Smooth muscle cell (in vitro differentiated cells): ENCODE measurements around the gene NPSR1. TPM values are rescaled to one million over a fixed set of nuclear protein-coding genes. Genes with fewer than 3 reads are reported as not detected.
"Not testable (repeated sequence)": the region's sequence is repeated elsewhere in the genome, so short reads cannot be mapped to it uniquely, and the experiment has no call there.

ENCODE experiments used
- DNase-seq: peaks from one replicate; lab custom pipeline; 2025; ENCODE audit not compliant: unreplicated experiment; lab: John Stamatoyannopoulos, UW
- H2AFZ ChIP-seq: fragments of 200-600 bp; sonication (generic); 2 replicates; pipeline ENCODE4 v1.6.0; 2016; ENCODE audit warnings: antibody characterized with exemption, low read depth, mild to moderate bottlenecking
- H3F3A ChIP-seq: fragments of 200-600 bp; sonication (generic); 2 replicates; pipeline ENCODE4 v1.6.0; 2017; ENCODE audit warnings: antibody characterized with exemption, low read depth
- H3K27ac ChIP-seq: fragments of 200-600 bp; sonication (generic); 2 replicates; pipeline ENCODE4 v1.5.1; 2016; ENCODE audit warnings: low read depth, mild to moderate bottlenecking
- H3K27me3 ChIP-seq: fragments of 200-600 bp; sonication (generic); 2 replicates; pipeline ENCODE4 v1.6.1; 2016; ENCODE audit warnings: low read depth, mild to moderate bottlenecking
- H3K36me3 ChIP-seq: fragments of 200-600 bp; sonication (generic); 2 replicates; pipeline ENCODE4 v1.5.1; 2016; ENCODE audit warnings: low read depth
- H3K4me1 ChIP-seq: fragments of 200-600 bp; sonication (generic); 2 replicates; pipeline ENCODE4 v1.5.1; 2016; ENCODE audit warnings: low read depth
- H3K4me2 ChIP-seq: fragments of 200-600 bp; sonication (generic); 2 replicates; pipeline ENCODE4 v1.6.0; 2016; ENCODE audit warnings: mild to moderate bottlenecking
- H3K4me3 ChIP-seq: fragments of 200-600 bp; sonication (generic); 2 replicates; pipeline ENCODE4 v1.5.1; 2016; ENCODE audit warnings: mild to moderate bottlenecking
- H3K79me2 ChIP-seq: fragments of 200-600 bp; sonication (generic); 2 replicates; pipeline ENCODE4 v1.6.0; 2016; ENCODE audit warnings: low read depth, mild to moderate bottlenecking
- H3K9ac ChIP-seq: fragments of 200-600 bp; sonication (generic); 2 replicates; pipeline ENCODE4 v1.6.0; 2016; ENCODE audit warnings: low read depth
- H3K9me3 ChIP-seq: fragments of 200-600 bp; sonication (generic); replicated peaks from 2 replicates; pipeline ENCODE4 v1.5.1; 2016; ENCODE audit warnings: low read depth
- H4K20me1 ChIP-seq: fragments of 200-600 bp; sonication (generic); 2 replicates; pipeline ENCODE4 v1.6.0; 2016; ENCODE audit warnings: low read depth
- WGBS: methylation state at CpG from one replicate; pipeline ENCODE4 v1.1.7; 2016; ENCODE audit warnings: low lambda C conversion rate; 5-methylcytosine and 5-hydroxymethylcytosine counted together
- polyA plus RNA-seq: library from polyadenylated mRNA; unstranded; fragments of >200 nt; fragmentation: Nextera tagmentation; extraction: Ambion mirVana; gene quantifications from 2 replicates; pipeline ENCODE4 v1.2.1, GENCODE V29; 2016
- total RNA-seq: library from RNA; depleted of rRNA; stranded (reverse); fragments of >200 nt; gene quantifications from 2 replicates; pipeline ENCODE4 v1.2.3, GENCODE V29; 2014
- TF ChIP-seq, protein P1 (sequence below): fragments of 200-600 bp; sonication (generic); IDR thresholded peaks from 2 replicates; pipeline ENCODE4 v1.5.1; 2017; ENCODE audit warnings: borderline replicate concordance, mild to moderate bottlenecking, antibody characterized with exemption; ENCODE audit not compliant: insufficient read depth, poor library complexity, severe bottlenecking

Gene NPSR1
- total and polyA plus RNA-seq, 2 experiments from 2014 or later, result not detected

DNA sequence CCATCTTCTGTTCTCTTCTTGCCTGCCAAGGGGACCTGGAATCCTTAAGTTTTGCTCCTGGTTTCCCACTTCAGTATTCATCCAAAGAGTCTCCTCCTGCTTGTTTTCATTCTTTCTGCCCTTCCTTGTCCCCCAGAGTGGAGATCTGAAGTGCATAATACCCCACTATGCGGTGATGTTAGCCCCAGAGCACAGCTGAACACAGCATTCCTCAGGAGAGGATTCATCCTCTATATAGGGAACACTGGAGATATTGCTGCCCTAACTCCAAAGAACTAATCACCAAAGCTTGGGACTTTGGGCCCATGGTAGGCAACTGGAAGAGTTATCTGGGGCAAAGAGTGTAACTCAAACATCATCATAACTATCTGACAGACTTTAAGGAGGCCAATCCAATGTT, 201.3 kb downstream of the NPSR1 start:
- DNase-seq, H3K9ac ChIP-seq, H3K27me3 ChIP-seq, H3K79me2 ChIP-seq, H3K4me3 ChIP-seq, H3K4me2 ChIP-seq, H2AFZ ChIP-seq, H3K27ac ChIP-seq, H3F3A ChIP-seq, H4K20me1 ChIP-seq, H3K4me1 ChIP-seq, H3K36me3 ChIP-seq, H3K9me3 ChIP-seq: not testable (repeated sequence)
- 92% methylated on average over 1 of the region's 1 CpG for WGBS

DNA sequence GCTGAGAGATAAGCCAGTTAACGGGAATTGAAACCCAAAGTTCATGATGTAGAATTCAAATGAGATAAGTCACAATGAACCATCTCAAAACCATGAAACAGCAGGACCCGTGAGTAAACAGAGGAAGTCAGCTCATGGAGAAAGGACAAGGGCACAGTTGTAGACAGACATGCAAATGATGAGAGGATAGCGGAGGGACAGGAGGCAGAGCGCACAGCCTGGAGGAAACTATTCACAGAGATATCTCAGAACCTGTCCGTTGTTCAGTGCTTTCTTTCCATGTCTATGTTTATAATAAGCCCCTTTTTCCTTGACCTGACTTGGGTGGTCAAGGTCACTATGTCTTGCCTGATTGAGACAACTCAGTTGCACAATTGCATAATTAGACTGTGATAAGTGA, 208.2 kb downstream of the NPSR1 start:
- not testable (repeated sequence) for H3K79me2 ChIP-seq, H2AFZ ChIP-seq, H3K4me3 ChIP-seq, DNase-seq, H3K27ac ChIP-seq, H3K4me1 ChIP-seq, H3K9me3 ChIP-seq, H4K20me1 ChIP-seq, H3F3A ChIP-seq, H3K9ac ChIP-seq, H3K27me3 ChIP-seq, H3K4me2 ChIP-seq, H3K36me3 ChIP-seq
- 94% methylated on average over 5 of the region's 5 CpGs for WGBS

- not testable (repeated sequence) for H3K4me3 ChIP-seq, H3K27ac ChIP-seq, H3K36me3 ChIP-seq, H2AFZ ChIP-seq, H3F3A ChIP-seq, H3K79me2 ChIP-seq, H3K4me2 ChIP-seq, H3K9me3 ChIP-seq, H4K20me1 ChIP-seq, H3K9ac ChIP-seq, DNase-seq, H3K27me3 ChIP-seq, H3K4me1 ChIP-seq
- WGBS, result 89% methylated on average over 3 of the region's 3 CpGs
Observed at GRCh38 chr7:34867341-34867740, 209.3 kb downstream of the NPSR1 start.

- not testable (repeated sequence) for DNase-seq, H3K27me3 ChIP-seq, H3K4me2 ChIP-seq, H4K20me1 ChIP-seq, H2AFZ ChIP-seq, H3K9ac ChIP-seq, H3K27ac ChIP-seq, H3F3A ChIP-seq, H3K9me3 ChIP-seq, H3K4me1 ChIP-seq, H3K36me3 ChIP-seq, H3K4me3 ChIP-seq, H3K79me2 ChIP-seq
- 100% methylated on average over 5 of the region's 5 CpGs for WGBS
Observed at GRCh38 chr7:34868602-34869001, 210.6 kb downstream of the NPSR1 start.

DNA sequence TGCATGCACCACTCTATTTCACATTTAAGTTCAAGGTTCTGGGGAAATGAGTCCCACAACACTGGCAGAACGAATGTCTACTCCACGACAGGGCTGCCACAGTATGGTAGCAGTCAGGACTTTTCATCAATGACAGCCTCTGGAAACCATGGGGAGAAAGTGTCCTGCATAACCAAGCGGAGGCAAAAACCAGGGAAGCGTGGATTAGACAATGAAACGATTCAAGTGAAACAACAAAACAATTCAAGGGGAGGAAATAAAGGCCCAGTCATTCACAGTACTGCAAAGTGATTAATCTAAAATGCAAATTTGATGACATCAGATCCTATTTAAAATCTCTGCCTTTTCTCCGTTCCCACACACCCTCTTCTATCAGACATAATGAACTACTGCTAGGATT, 211.0 kb downstream of the NPSR1 start:
- no peaks in the 10 kb centered on the region for H3K36me3 ChIP-seq
- no peak for DNase-seq
- no peaks in the 10 kb centered on the region for H3K27me3 ChIP-seq
- no peaks in the 10 kb centered on the region for H4K20me1 ChIP-seq
- no peaks in the 10 kb centered on the region for H3K9me3 ChIP-seq
- H3K4me1 ChIP-seq, result no peaks in the 10 kb centered on the region
- 93% methylated on average over 6 of the region's 6 CpGs for WGBS
- no peak overlapping the region for H3K9ac ChIP-seq
- TF ChIP-seq, protein P1, sequence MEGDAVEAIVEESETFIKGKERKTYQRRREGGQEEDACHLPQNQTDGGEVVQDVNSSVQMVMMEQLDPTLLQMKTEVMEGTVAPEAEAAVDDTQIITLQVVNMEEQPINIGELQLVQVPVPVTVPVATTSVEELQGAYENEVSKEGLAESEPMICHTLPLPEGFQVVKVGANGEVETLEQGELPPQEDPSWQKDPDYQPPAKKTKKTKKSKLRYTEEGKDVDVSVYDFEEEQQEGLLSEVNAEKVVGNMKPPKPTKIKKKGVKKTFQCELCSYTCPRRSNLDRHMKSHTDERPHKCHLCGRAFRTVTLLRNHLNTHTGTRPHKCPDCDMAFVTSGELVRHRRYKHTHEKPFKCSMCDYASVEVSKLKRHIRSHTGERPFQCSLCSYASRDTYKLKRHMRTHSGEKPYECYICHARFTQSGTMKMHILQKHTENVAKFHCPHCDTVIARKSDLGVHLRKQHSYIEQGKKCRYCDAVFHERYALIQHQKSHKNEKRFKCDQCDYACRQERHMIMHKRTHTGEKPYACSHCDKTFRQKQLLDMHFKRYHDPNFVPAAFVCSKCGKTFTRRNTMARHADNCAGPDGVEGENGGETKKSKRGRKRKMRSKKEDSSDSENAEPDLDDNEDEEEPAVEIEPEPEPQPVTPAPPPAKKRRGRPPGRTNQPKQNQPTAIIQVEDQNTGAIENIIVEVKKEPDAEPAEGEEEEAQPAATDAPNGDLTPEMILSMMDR, result no peak
- no peaks in the 10 kb centered on the region for H3F3A ChIP-seq
- H3K4me2 ChIP-seq, result no peak overlapping the region
- H2AFZ ChIP-seq, result no peak overlapping the region
- H3K4me3 ChIP-seq, result no peak overlapping the region
- no peaks in the 10 kb centered on the region for H3K79me2 ChIP-seq
- H3K27ac ChIP-seq, result no peak overlapping the region

GRCh38 chr7:34870041-34870440, 212.0 kb downstream of the NPSR1 start:
- not testable (repeated sequence) for DNase-seq, H3K79me2 ChIP-seq, H3F3A ChIP-seq, H3K9ac ChIP-seq, H3K4me1 ChIP-seq, H3K27me3 ChIP-seq, H3K4me3 ChIP-seq, H3K27ac ChIP-seq, H3K4me2 ChIP-seq, H2AFZ ChIP-seq, H3K9me3 ChIP-seq, H4K20me1 ChIP-seq, H3K36me3 ChIP-seq
- WGBS, result 92% methylated on average over 2 of the region's 2 CpGs

GRCh38 chr7:34874329-34874728, 216.3 kb downstream of the NPSR1 start:
- not testable (repeated sequence) for H3K4me3 ChIP-seq, H3K27me3 ChIP-seq, H3K79me2 ChIP-seq, DNase-seq, H4K20me1 ChIP-seq, H3K4me1 ChIP-seq, H3K4me2 ChIP-seq, H3K9ac ChIP-seq, H3K27ac ChIP-seq, H3F3A ChIP-seq, H2AFZ ChIP-seq, H3K36me3 ChIP-seq, H3K9me3 ChIP-seq
- WGBS, result 97% methylated on average over 4 of the region's 4 CpGs
